GM04504 (cell line): ENCODE data around the gene EEF1AKMT1.
A peak's percentile ranks its signal among the peaks of the same experiment; 100 is the strongest.

ENCODE experiments used
- DNase-seq: peaks from one replicate; pipeline ENCODE4 v3.0.0-alpha.2; 2012; ENCODE audit warnings: low read depth

Gene EEF1AKMT1

GRCh38 chr13:20773194-20774080, at the start of gene EEF1AKMT1:
TSS of gene EEF1AKMT1 (minus strand) at chr13:20773961. CDS start at chr13:20757598, 16,363 bp downstream.
- peak; percentile 78 for DNase-seq

- DNase-seq = no peak
These were observed 49.3 kb upstream of the EEF1AKMT1 start for GRCh38 chr13:20823071-20823470.

- no peak for DNase-seq
These were observed 48.6 kb upstream of the EEF1AKMT1 start for GRCh38 chr13:20822406-20822805.

DNA sequence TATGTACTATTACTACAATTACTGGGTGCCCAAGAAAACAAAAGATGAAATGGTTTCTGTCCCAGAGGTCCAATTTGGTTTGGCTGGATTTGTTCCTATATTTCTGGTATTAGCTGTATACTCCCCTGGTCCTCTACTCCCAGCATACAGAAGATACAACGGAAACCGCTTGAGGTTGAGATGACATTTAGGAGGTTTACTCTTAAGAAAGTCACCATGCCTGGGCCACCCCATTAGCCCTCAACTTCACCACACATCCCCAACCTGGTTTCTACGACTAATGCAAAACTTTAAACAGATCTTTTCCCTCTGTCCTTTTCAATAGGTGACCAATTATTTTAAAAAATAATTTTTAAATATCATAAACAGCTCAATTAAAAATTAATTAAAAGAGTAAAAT, 46.0 kb upstream of the EEF1AKMT1 start:
- no peak for DNase-seq

DNA sequence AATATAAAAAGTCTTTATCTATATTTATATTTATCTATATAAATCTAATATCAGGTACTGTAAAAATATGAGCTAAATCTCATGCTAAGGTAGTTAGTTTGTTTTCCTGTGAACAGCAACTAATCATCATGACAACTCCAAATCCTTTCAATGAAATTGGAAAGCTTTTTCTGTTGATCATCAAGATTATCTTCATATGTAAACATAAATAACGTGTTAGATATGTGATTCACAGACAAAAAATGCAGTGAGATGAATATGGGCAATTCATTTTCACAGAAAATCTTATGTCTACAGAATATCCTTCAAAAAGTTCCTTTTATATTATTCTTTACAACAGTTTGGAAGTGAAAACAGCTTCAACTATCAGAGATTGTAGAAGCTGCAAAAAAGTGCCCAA, 41.7 kb upstream of the EEF1AKMT1 start:
- no peak for DNase-seq

GRCh38 chr13:20814224-20814910, 40.6 kb upstream of the EEF1AKMT1 start:
- DNase-seq = peak; percentile 88

- DNase-seq = no peak
These were observed 39.1 kb upstream of the EEF1AKMT1 start for GRCh38 chr13:20812890-20813289.

DNA sequence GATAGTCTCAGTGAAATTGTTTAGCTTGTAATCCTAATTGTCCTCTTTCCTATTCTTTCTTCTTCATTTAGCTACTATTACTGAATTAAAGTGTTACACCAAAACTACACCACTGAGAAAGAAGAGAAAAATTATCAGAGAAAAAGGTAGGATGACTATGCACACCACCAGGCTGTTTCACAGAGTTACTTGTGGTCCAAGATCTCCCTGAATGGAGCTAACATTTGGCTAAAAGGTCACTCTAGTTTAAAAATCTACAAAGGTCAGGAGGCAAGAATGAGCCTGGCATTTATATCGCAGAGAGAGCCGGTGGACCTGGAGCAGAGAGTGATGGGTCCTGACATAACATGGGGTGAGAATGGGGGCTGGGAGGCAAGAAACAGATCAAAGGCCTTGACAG, 37.0 kb upstream of the EEF1AKMT1 start:
- no peak for DNase-seq

DNA sequence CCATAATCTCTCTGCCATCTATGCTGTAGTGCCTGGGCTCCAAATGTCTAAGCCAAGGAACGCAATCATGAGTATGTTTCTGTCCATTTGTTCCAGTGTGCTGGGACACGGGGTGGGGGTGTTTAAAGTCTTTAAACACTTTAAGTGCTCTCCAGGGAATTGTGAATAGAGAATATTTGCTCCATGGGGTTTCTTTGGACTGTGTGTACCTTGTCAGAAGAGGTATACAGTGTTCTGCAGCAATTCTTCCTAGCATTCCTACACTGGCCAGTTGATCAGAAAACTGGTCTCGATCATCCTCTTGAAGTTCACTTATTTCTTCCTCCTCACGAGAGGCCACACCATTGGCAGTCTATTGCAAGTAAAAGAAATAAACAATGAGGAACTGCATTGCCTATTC, 35.1 kb upstream of the EEF1AKMT1 start:
- no peak for DNase-seq

- DNase-seq = no peak
These were observed 29.6 kb upstream of the EEF1AKMT1 start for GRCh38 chr13:20803180-20803965.

- DNase-seq = no peak
These were observed 27.9 kb upstream of the EEF1AKMT1 start for GRCh38 chr13:20801707-20802106.

DNA sequence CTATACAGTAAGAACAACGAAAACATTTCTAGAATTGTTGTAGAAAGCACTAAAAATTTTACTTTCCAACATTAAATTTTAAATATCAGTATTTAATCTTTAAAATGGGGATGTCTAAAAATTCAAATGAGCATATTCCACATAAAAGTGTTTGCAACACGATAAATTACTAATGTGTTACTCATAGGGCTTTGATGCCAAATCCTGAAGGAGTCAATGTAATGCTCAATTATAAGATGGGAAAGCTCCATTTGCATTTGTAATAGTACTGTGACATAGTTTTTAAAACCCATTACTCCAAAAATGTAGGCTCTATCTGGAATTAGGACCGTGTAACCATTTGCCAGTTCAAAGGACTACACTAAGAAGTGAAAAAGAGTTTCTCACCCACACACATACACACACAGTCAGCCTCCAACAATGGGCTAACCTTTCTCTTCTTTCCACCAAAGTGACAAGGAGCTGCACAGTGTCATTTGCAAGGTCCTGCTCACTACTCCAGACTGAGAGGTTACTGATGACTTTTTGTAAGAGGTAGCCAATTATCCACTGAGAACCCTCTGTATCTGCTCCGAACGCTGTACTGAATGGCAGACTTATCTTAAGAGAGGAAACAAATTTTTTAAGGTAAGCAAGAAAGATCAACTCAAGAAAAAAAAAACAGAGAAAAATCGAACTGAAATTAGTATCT, 26.1 kb upstream of the EEF1AKMT1 start:
- DNase-seq = no peak

- no peak for DNase-seq
These were observed 24.3 kb upstream of the EEF1AKMT1 start for GRCh38 chr13:20798027-20798426.

DNA sequence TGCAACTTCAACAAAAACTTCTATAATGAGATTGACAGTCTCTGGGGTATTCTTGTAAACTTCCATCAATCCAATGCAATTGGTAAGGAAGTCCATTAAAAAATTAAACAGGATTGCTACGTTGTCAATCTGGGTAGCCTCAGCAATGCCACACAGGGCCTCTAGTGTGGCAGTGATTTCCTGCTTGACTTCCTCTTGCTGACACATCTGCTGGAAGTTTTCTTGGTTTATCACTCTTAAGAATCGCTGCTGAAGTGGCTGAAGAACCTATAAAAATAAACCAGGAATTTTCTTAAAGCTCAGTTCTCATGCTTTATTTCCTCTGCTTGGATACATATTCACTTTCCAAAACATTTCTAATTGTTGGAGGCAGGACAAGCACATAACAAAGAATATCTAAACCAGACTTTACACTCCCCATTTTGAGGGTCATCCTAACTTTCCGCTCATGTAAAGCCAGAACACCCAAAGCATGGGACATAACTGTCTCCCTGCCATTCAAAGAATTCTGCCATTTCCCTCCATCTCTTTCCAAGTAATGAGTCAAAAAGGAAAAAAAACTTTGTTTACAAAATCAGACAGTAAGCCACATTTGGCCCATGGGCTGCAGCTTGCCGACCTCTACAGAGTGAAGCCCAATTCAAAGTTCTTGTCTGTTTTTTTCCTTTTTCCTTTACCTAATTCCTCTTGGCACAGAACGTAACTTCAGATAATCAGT, 23.2 kb upstream of the EEF1AKMT1 start:
- DNase-seq = no peak

GRCh38 chr13:20789665-20790064, 15.9 kb upstream of the EEF1AKMT1 start:
- no peak for DNase-seq

DNA sequence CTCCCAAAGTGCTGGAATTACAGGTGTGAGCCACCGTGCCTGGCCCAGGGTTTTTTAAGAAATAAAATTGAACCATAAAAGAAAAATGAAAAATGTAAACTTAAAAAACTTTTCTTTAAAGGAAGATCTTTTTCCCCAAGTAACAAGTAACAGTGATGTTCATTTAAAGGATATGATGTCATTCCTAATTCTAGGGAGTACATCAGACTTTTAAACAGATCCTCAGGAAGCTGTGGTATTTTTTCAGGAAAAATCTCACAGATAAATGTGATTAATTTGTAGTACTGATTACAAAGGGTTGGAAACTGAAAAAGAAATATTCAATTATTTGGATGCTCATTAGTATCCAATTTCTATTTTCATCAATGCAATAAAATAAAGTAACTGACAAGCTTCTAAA, 14.6 kb upstream of the EEF1AKMT1 start:
- DNase-seq = no peak

DNA sequence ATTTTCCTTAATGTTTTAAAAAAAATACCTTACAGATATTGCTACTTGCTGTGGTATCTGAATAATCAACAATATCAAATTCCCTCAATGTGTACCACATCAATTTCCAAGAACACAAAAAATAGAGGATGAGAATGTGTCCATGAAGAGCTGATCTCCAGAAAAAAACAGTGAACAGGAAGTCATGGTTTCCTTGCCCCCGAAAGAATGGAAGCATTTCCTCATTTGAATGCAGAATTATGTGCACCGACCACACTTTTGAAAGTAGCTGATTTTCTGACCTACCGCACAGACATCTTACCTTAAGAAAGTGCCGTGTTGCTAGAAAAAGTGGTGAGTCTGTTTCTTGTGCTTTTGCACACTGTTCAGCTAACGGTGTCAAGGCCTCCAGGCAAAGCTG, 13.4 kb upstream of the EEF1AKMT1 start:
- DNase-seq = no peak

GRCh38 chr13:20782116-20782708, 8.5 kb upstream of the EEF1AKMT1 start:
- DNase-seq = no peak

DNA sequence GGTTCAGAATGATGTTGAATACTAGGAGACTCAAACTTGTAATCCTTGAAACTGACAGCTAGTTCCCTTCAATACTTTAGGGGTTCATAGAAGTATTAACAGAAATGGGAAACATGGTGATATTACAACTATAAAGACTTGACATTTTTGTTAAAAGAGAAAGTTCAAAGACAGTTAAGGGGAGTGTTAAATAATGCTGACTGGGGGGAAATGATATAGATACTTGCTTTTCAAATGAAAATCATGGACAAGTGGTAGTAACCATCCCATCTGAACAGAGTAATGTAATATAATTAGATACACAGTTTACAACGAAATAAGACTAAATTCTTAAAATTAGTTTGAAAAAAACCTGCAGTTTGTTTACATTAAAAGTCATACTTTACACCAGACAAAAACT, 6.6 kb upstream of the EEF1AKMT1 start:
- DNase-seq = no peak

- no peak for DNase-seq
These were observed 5.6 kb upstream of the EEF1AKMT1 start for GRCh38 chr13:20779405-20779804.

GRCh38 chr13:20778311-20778710, 4.5 kb upstream of the EEF1AKMT1 start:
- DNase-seq = no peak
